Esophagus (tissue), 2 donors: ENCODE measurements around the gene WHRN. TPM values are rescaled to one million over a fixed set of nuclear protein-coding genes. Genes with fewer than 3 reads are reported as not detected.

ENCODE experiments used
- H3K27ac ChIP-seq, 2 donors: one replicate each; pipeline ENCODE4 v1.5.1; 2013; ENCODE audit warnings: low read depth in 2 of 2, mild to moderate bottlenecking in 2 of 2, inconsistent platforms in 1 of 2, low read length in 1 of 2, moderate library complexity in 1 of 2
- H3K27me3 ChIP-seq, 2 donors: one replicate each; pipeline ENCODE4 v1.6.1; 2013; ENCODE audit warnings: low read length in 2 of 2, control low read depth in 1 of 2, mild to moderate bottlenecking in 1 of 2; ENCODE audit not compliant: insufficient read depth in 2 of 2, control insufficient read depth in 1 of 2
- H3K36me3 ChIP-seq, 2 donors: one replicate each; pipeline ENCODE4 v1.6.1; 2013; ENCODE audit warnings: low read length in 1 of 2; ENCODE audit not compliant: control insufficient read depth in 2 of 2, insufficient read depth in 2 of 2
- H3K4me1 ChIP-seq, 2 donors: one replicate each; pipeline ENCODE4 v1.6.1; 2013; ENCODE audit warnings: low read length in 1 of 2; ENCODE audit not compliant: control insufficient read depth in 2 of 2, insufficient read depth in 2 of 2
- H3K4me3 ChIP-seq, 2 donors: one replicate each; pipeline ENCODE4 v1.5.1; 2013; ENCODE audit warnings: low read length in 2 of 2, mild to moderate bottlenecking in 2 of 2, low read depth in 1 of 2, moderate library complexity in 1 of 2
- H3K9me3 ChIP-seq, 2 donors: one replicate each; pipeline ENCODE4 v1.6.1; 2013; ENCODE audit warnings: mild to moderate bottlenecking in 2 of 2, low read depth in 1 of 2, low read length in 1 of 2, moderate library complexity in 1 of 2; ENCODE audit not compliant: control insufficient read depth in 2 of 2, insufficient read depth in 1 of 2
- WGBS, 2 donors: extraction: QIAGEN DNeasy Blood & Tissue Kit; methylation state at CpG; one replicate each; pipeline ENCODE4 v1.1.7; 2013; 5-methylcytosine and 5-hydroxymethylcytosine counted together
- polyA plus RNA-seq, 2 donors: library from polyadenylated mRNA; stranded (reverse); fragments of 200-250 nt; gene quantifications; one replicate each; pipeline ENCODE4 v1.2.3, GENCODE V29; 2013
- donor health status: healthy with polysubstance abuse.
- donor health status: Bipolar disorder and iron deficiency.

WHRN gene
- polyA plus RNA-seq, 2 donors = 3.4 to 7.6 TPM

DNA sequence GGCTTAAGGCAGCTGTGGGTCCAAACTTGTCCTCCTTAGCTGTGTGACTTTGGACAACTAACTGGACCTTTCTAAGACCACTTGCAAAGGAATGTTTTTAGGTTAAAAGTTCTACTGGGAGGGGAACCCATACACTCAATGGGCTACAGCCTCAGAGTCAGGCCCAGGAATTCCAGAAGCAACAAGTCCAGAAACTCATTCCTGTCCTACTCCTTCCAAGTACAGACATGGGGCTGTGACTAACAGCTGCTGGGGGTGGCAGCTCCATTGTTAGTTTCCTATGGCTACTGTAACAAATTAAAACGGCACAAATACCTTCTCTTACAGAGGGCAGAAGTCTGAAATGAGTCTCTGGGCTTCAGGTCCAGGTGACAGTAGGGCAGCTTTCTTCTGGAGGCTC lies 105.1 kb downstream of the WHRN start:
- H3K4me3 ChIP-seq = no peak overlapping the region
- H3K27me3 ChIP-seq = no peaks in the 10 kb centered on the region
- no peaks in the 10 kb centered on the region for H3K4me1 ChIP-seq
- H3K9me3 ChIP-seq = no peaks in the 10 kb centered on the region
- peaks cover 0 to 6% of the 10 kb centered on the region in 2 donors for H3K36me3 ChIP-seq
- 28 to 50% methylated on average over 1 of the region's 1 CpG for whole genome bisulfite sequencing, 2 donors
- peak overlapping the region in 1 of 2 donors; percentile 26 for H3K27ac ChIP-seq

DNA sequence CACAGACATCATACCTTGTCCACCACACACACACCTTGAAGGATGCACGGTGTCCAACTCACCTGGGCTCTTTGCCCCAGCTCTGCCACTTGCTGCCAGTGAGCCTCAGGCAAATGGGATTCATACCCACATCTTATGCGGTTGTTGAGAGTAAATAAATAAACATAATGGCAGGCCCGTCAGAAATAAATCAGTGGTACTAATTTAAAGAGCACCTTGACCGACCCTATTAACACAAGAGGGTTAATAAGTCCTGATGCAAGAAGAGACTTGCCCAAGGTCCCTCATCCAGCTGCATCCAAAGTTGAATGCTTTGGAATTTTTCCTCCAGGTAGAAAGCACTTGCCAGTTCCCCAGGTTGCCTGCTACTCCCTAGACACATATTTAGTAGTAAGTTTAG lies 105.9 kb downstream of the WHRN start:
- WGBS, 2 donors = 57 to 71% methylated on average over 4 of the region's 4 CpGs
- H3K27me3 ChIP-seq = no peaks in the 10 kb centered on the region
- no peak overlapping the region for H3K27ac ChIP-seq
- no peaks in the 10 kb centered on the region for H3K9me3 ChIP-seq
- H3K4me1 ChIP-seq = peaks cover 0 to 2% of the 10 kb centered on the region in 2 donors
- peaks cover 0 to 6% of the 10 kb centered on the region in 2 donors for H3K36me3 ChIP-seq
- H3K4me3 ChIP-seq = no peak overlapping the region

DNA sequence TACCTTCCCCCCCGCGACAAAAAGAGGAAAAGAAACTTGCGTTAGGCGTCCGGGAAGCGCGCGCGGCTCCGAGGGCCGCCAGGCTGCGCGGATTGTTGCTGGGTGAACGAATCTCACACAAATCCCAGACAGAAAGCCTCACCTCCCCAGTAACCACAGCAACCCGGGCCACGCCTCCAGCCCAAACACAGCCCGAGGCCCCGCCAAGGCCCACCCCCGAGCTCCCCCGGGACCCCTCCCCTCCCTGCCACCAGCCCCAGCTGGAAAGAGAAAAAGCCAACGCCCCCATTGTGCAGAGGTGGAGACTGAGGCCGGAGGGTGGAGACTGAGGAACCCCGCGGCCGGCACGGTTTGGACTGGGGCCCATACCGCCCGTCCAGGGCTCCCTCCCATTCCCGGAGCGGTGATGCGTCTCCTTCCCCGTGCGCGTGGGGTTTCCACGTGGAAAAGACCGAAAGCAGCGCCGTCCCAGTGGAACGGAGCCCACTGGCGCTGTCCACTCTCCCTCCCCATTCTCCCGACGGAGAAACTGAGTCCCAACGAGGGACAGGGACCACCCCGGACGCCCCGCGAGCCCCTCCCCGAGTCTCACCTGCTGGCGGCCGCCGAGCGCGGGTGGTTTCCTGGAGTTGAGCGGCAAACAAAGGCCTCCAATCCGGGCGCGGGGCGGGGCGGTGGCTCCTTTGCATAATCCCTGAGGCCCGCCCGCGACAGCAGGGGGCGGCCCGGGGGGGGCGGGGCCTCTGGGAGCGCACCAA lies 107.2 kb downstream of the WHRN start:
- Histone ChIP-seq H3K36me3 (peaks cover 0 to under 1% of the 10 kb centered on the region in 2 donors), H3K9me3 (no peaks in the 10 kb centered on the region), H3K27me3 (no peaks in the 10 kb centered on the region), H3K27ac (peak overlapping the region; percentile 86 to 89), H3K4me3 (peak overlapping the region; percentile 68 to 74), H3K4me1 (peaks cover 0 to 2% of the 10 kb centered on the region in 2 donors)
- WGBS, 2 donors = 0 to 1% methylated on average over 47 to 66 of the region's 66 CpGs

DNA sequence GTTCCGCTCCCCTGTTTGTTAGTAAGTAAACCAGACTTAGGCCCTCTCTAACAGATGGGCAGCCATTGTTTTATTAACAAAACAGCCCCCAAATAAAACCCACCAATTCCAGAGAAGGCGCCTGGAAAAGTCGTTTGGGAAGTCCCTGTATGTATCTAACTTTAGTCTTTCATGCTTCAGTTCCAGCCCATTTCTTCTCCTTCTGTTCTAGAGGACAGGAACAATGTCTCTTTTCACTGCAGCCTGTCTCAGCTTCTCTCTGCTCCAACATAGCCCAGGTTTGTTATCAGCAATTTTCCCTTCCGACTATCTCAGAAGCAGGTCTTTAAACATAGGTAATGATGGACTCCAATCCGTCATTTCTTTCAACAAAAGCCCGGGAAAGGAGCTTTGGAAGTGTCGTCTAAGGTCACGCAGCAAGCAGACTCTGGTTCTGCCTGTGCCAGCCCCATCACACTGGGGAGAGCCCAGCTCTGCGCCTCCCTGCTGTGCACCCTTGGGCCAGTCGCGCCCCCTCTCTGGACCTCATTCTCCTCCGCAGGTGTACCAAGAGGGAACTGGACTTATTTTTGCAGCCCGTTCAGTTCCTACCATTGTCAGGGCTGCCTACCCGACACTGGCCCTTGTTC lies 107.9 kb downstream of the WHRN start:
- H3K4me3 ChIP-seq = peak overlapping the region; percentile 68 to 74
- WGBS, 2 donors = 15 to 19% methylated on average over 14 of the region's 14 CpGs
- peaks cover 0 to 2% of the 10 kb centered on the region in 2 donors for H3K4me1 ChIP-seq
- no peaks in the 10 kb centered on the region for H3K9me3 ChIP-seq
- H3K27me3 ChIP-seq = no peaks in the 10 kb centered on the region
- H3K27ac ChIP-seq = peak overlapping the region; percentile 26 to 89
- no peaks in the 10 kb centered on the region for H3K36me3 ChIP-seq

DNA sequence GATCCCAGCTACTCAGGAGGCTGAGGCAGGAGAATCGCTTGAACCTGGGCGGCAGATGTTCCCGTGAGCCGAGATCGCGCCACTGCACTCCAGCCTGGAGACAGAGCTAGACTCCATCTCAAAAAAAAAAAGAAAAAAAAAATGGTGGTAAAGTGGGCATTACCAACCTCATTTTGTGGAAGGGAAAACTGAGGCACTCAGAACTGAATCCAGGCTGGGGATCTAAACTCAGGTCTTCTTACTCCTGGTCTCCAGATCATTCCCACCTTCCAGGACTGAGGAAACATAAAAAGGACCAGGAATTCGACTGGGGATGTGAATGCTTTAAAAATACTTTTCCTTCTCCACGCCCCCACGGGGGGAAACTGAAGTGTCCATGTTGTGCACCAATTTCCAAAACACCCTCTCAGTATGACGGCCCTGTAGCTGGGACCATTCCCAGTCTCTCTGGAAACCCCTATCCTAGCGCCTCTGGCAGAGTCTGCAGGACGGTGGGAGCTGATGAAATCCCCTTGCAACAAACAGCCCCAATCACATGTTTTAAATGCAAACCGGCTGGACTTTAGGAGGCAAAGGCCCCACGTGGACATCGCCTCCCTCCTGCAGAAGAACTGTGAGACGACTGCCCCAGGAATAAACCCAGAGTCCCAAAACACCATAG lies 108.6 kb downstream of the WHRN start:
- peaks cover 0 to 2% of the 10 kb centered on the region in 2 donors for H3K4me1 ChIP-seq

DNA sequence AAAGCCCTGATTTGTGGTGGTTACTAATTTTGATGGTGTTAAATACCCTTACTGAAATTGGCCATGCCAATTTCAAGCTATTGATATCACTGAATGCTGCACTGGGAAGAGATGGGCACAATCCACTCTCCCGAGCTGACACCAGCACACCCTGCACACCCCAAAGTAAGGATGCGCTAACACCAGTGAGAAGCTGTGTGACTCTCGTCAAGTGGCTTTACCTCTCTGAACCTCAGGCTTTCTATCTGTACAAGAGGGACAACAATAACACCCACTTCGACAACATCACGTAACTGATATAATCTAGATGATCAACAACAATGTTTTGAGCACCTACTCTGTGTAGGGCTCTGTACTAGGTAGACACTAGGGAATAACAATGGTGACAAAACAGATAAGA lies 109.5 kb downstream of the WHRN start:
- Histone ChIP-seq H3K27ac (no peak overlapping the region), H3K36me3 (no peaks in the 10 kb centered on the region), H3K4me1 (peaks cover 0 to 2% of the 10 kb centered on the region in 2 donors), H3K9me3 (no peaks in the 10 kb centered on the region), H3K27me3 (no peaks in the 10 kb centered on the region), H3K4me3 (no peak overlapping the region)
- 94 to 95% methylated on average over 5 of the region's 5 CpGs for WGBS, 2 donors

More for the DNA sequence above, 108.6 kb downstream of the WHRN start:
- Histone ChIP-seq H3K36me3 (no peaks in the 10 kb centered on the region), H3K27me3 (no peaks in the 10 kb centered on the region), H3K4me3 (no peak overlapping the region), H3K9me3 (no peaks in the 10 kb centered on the region), H3K27ac (no peak overlapping the region)
- WGBS, 2 donors = 69 to 75% methylated on average over 16 of the region's 16 CpGs

DNA sequence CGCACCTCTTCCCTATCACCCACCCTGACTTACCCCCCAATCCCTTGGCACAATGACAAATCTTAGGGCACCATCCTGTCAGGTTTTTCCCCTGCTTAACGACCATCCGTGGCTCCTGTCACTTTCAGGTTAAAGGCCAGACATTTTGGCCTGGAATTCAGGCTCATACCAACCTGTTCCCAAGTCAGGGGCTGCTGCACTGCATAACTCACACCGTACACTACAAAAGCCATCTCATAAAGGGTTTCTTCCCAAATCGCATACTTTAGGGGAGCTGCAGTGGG lies 110.0 kb downstream of the WHRN start:
- Histone ChIP-seq H3K4me3 (no peak overlapping the region), H3K27me3 (no peaks in the 10 kb centered on the region), H3K27ac (peak overlapping the region in 1 of 2 donors; percentile 8), H3K36me3 (no peaks in the 10 kb centered on the region), H3K4me1 (peaks cover 0 to 2% of the 10 kb centered on the region in 2 donors), H3K9me3 (no peaks in the 10 kb centered on the region)
- 46 to 48% methylated on average over 5 of the region's 5 CpGs for WGBS, 2 donors

DNA sequence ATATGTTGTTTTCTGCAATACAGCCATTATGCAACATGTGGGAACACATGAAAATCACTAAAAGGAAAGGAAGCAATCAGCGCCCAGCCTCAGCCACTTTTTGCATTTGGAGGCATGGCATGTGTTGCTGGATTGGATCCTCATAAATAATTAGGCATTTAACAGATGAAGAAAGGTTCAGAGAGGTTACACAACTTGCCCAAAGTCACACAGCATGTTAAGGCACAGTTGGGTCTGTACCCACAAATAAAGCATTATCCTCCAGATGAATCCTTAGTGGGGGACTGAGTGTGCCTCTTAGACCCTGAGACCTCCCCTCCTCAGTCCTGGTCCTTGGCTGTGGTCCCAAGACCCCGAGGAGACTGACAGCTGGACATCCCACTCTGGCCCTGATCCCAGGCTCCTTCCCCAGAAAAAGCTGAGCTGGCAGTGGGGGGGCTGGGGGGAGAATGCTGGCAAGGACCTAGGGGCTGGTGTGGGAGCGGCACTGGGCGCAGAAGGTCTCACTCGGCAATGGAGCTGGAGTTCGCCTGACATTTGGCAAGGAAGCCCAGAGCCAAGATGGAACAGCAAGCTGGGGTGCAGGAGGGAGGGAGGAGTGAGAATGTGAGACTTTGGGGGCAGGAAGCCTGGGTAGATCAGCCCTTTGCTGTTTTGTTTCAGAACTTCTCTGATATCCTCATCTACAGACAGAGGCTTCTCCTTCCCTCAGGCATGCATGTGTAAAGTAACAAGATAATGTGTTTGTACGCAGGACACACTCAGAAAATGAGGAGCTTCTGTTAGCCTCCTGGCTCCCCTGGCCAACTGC lies 110.5 kb downstream of the WHRN start:
- 53 to 63% methylated on average over 7 of the region's 7 CpGs for WGBS, 2 donors
- H3K27ac ChIP-seq = peak overlapping the region in 1 of 2 donors; percentile 8
- no peaks in the 10 kb centered on the region for H3K9me3 ChIP-seq
- no peak overlapping the region for H3K4me3 ChIP-seq
- H3K27me3 ChIP-seq = no peaks in the 10 kb centered on the region
- H3K4me1 ChIP-seq = peaks cover 0 to 2% of the 10 kb centered on the region in 2 donors
- H3K36me3 ChIP-seq = no peaks in the 10 kb centered on the region

DNA sequence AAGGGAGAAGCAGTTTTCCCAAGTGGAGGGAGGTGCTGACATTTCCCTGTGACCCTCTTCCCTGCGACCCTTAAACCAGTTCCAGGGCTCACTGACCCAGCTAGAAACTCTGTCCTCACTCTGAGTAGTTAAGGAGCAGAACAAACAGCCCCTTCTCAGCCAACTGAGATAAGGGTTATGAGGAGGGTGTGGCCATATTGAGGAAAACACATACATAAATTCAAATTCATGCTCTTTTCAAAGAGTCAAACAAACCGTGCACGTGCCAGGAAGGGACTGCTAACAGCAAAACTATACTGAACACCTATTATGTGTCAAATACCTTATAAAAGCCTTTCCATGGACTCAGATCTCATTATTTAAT lies 112.5 kb downstream of the WHRN start:
- Histone ChIP-seq H3K4me1 (peaks cover 4 to 6% of the 10 kb centered on the region in 2 donors), H3K4me3 (no peak overlapping the region), H3K27me3 (no peaks in the 10 kb centered on the region), H3K27ac (peak overlapping the region; percentile 4 to 52), H3K36me3 (peaks cover 0 to 2% of the 10 kb centered on the region in 2 donors), H3K9me3 (no peaks in the 10 kb centered on the region)
- WGBS, 2 donors = 20 to 31% methylated on average over 3 of the region's 3 CpGs
